KOPT-K1 (cell line): Measurements from ENCODE around the gene YY1.
"Not testable (repeated sequence)": the region's sequence is repeated elsewhere in the genome, so short reads cannot be mapped to it uniquely, and the experiment has no call there.

Source experiments
- H3K27ac ChIP-seq: fragments of 200-600 bp; sonication (generic); 2 replicates; pipeline ENCODE4 v1.5.1; 2016; ENCODE audit warnings: antibody characterized with exemption, mild to moderate bottlenecking, low read depth, low read length; ENCODE audit not compliant: poor library complexity, severe bottlenecking
- H3K36me3 ChIP-seq: fragments of 200-600 bp; sonication (generic); 2 replicates; pipeline ENCODE4 v1.5.1; 2017; ENCODE audit warnings: antibody characterized with exemption, mild to moderate bottlenecking, low read length, moderate library complexity; ENCODE audit not compliant: insufficient read depth
- H3K9me3 ChIP-seq: fragments of 200-600 bp; sonication (generic); 2 replicates; pipeline ENCODE4 v1.5.1; 2017; ENCODE audit warnings: antibody characterized with exemption, low read length, mild to moderate bottlenecking; ENCODE audit not compliant: insufficient read depth, poor library complexity, severe bottlenecking

Gene YY1

GRCh38 chr14:100291305-100292075, 52.5 kb downstream of the YY1 start:
- Histone ChIP-seq H3K27ac (no peak overlapping the region), H3K36me3 (peaks cover 70% of the 10 kb centered on the region; the same call in 1 of the 2 replicates), H3K9me3 (no peaks in the 10 kb centered on the region)

- Histone ChIP-seq H3K9me3 (no peaks in the 10 kb centered on the region), H3K36me3 (peaks cover 72% of the 10 kb centered on the region; the same call in 1 of the 2 replicates), H3K27ac (no peak overlapping the region)
Measured at GRCh38 chr14:100292301-100292775, 53.4 kb downstream of the YY1 start.

GRCh38 chr14:100292776-100293461, 54.0 kb downstream of the YY1 start:
- H3K9me3 ChIP-seq: no peaks in the 10 kb centered on the region
- H3K27ac ChIP-seq: no peak overlapping the region
- peaks cover 78% of the 10 kb centered on the region; the same call in 1 of the 2 replicates for H3K36me3 ChIP-seq

- H3K36me3 ChIP-seq: peaks cover 84% of the 10 kb centered on the region; the same call in 1 of the 2 replicates
- H3K27ac ChIP-seq: no peak overlapping the region
- no peaks in the 10 kb centered on the region for H3K9me3 ChIP-seq
Measured at GRCh38 chr14:100293497-100294212, 54.7 kb downstream of the YY1 start.

- peaks cover 84% of the 10 kb centered on the region; the same call in 1 of the 2 replicates for H3K36me3 ChIP-seq
- H3K9me3 ChIP-seq: no peaks in the 10 kb centered on the region
- no peak overlapping the region for H3K27ac ChIP-seq
Measured at GRCh38 chr14:100294213-100294962, 55.4 kb downstream of the YY1 start.

- Histone ChIP-seq H3K9me3 (no peaks in the 10 kb centered on the region), H3K36me3 (peaks cover 82% of the 10 kb centered on the region; the same call in 1 of the 2 replicates), H3K27ac (no peak overlapping the region)
Measured at GRCh38 chr14:100294963-100295330, 56.0 kb downstream of the YY1 start.

- peaks cover 76% of the 10 kb centered on the region; the same call in 1 of the 2 replicates for H3K36me3 ChIP-seq
- H3K9me3 ChIP-seq: no peaks in the 10 kb centered on the region
- no peak overlapping the region for H3K27ac ChIP-seq
Measured at GRCh38 chr14:100295376-100296105, 56.6 kb downstream of the YY1 start.

- no peaks in the 10 kb centered on the region for H3K9me3 ChIP-seq
- no peak overlapping the region for H3K27ac ChIP-seq
- peaks cover 69% of the 10 kb centered on the region; the same call in 1 of the 2 replicates for H3K36me3 ChIP-seq
Measured at GRCh38 chr14:100296106-100296651, 57.2 kb downstream of the YY1 start.

- not testable (repeated sequence) for H3K9me3 ChIP-seq, H3K27ac ChIP-seq
- peaks cover 64% of the 10 kb centered on the region; the same call in 1 of the 2 replicates for H3K36me3 ChIP-seq
Measured at GRCh38 chr14:100296729-100297128, 57.8 kb downstream of the YY1 start.

- Histone ChIP-seq H3K27ac (no peak overlapping the region), H3K9me3 (no peaks in the 10 kb centered on the region), H3K36me3 (peaks cover 55% of the 10 kb centered on the region; the same call in 1 of the 2 replicates)
Measured at GRCh38 chr14:100297320-100298300, 58.7 kb downstream of the YY1 start.

GRCh38 chr14:100298551-100299237, 59.8 kb downstream of the YY1 start:
- no peak overlapping the region for H3K27ac ChIP-seq

GRCh38 chr14:100299238-100299560, 60.3 kb downstream of the YY1 start:
- Histone ChIP-seq H3K27ac (no peak overlapping the region), H3K36me3 (peaks cover 46% of the 10 kb centered on the region; the same call in 1 of the 2 replicates), H3K9me3 (no peaks in the 10 kb centered on the region)

More at GRCh38 chr14:100298551-100299237, 59.8 kb downstream of the YY1 start:
- Histone ChIP-seq H3K9me3 (no peaks in the 10 kb centered on the region), H3K36me3 (peaks cover 45% of the 10 kb centered on the region; the same call in 1 of the 2 replicates)
